GM18520 (cell line): ENCODE results near the gene P2RY13.

Experiments used
- ATAC-seq: cut with Tn5 transposase; IDR thresholded peaks from one replicate; pipeline ENCODE4 v1.9.1; 2021; ENCODE audit not compliant: unreplicated experiment

Gene P2RY13

GRCh38 chr3:151329363-151329762, at the start of gene P2RY13:
Gene P2RY13 (minus strand): TSS chr3:151329549. CDS start chr3:151329528, 21 bp downstream.
- no peak for ATAC-seq

GRCh38 chr3:151377768-151378385, 48.5 kb upstream of the P2RY13 start:
- ATAC-seq = no peak

GRCh38 chr3:151372063-151372820, 42.9 kb upstream of the P2RY13 start:
- ATAC-seq = no peak

GRCh38 chr3:151371526-151371925, 42.2 kb upstream of the P2RY13 start:
- no peak for ATAC-seq

- ATAC-seq = no peak
Measured at GRCh38 chr3:151367448-151367847, 38.1 kb upstream of the P2RY13 start.

- ATAC-seq = no peak
Measured at GRCh38 chr3:151366993-151367392, 37.6 kb upstream of the P2RY13 start.

GRCh38 chr3:151362751-151363174, 33.4 kb upstream of the P2RY13 start:
- ATAC-seq = no peak

GRCh38 chr3:151357463-151357850, 28.1 kb upstream of the P2RY13 start:
- ATAC-seq = no peak

- no peak for ATAC-seq
Measured at GRCh38 chr3:151356794-151357462, 27.6 kb upstream of the P2RY13 start.

GRCh38 chr3:151351648-151352047, 22.3 kb upstream of the P2RY13 start:
- no peak for ATAC-seq

- no peak for ATAC-seq
Measured at GRCh38 chr3:151351219-151351618, 21.9 kb upstream of the P2RY13 start.

- no peak for ATAC-seq
Measured at GRCh38 chr3:151350656-151351055, 21.3 kb upstream of the P2RY13 start.

- ATAC-seq = no peak
Measured at GRCh38 chr3:151347432-151347831, 18.1 kb upstream of the P2RY13 start.

GRCh38 chr3:151346292-151346691, 16.9 kb upstream of the P2RY13 start:
- ATAC-seq = no peak

GRCh38 chr3:151345859-151346258, 16.5 kb upstream of the P2RY13 start:
- ATAC-seq = no peak

GRCh38 chr3:151331696-151332095, 2.3 kb upstream of the P2RY13 start:
- no peak for ATAC-seq

GRCh38 chr3:151330899-151331298, 1.6 kb upstream of the P2RY13 start:
- ATAC-seq = no peak

- no peak for ATAC-seq
Measured at GRCh38 chr3:151330379-151330778, 1.0 kb upstream of the P2RY13 start.

- ATAC-seq = no peak
Measured at GRCh38 chr3:151328298-151328995, 902 bp downstream of the P2RY13 start.

- ATAC-seq = no peak
Measured at GRCh38 chr3:151327571-151328198, 1.7 kb downstream of the P2RY13 start.

- no peak for ATAC-seq
Measured at GRCh38 chr3:151322511-151322910, 6.8 kb downstream of the P2RY13 start.
